IMR-90 (cell line): ENCODE measurements around the gene KAZN. TPM values are rescaled to one million over a fixed set of nuclear protein-coding genes. Genes with fewer than 3 reads are reported as not detected.

ENCODE experiments used
- ATAC-seq: fragments of 200-7000 bp; cut with Tn5 transposase; 2 replicates; pipeline ENCODE4 v1.9.1; 2020; ENCODE audit warnings: low read depth, mild to moderate bottlenecking, moderate library complexity
- BruUV-seq: library from RNA; stranded (reverse); fragments of 400-500 nt; replicated peaks from 2 replicates; lab custom pipeline; 2021; lab: Mats Ljungman, UMichigan
- CTCF ChIA-PET: fragments of 300-600 bp; formaldehyde crosslinking; extraction: SDS; loops from one replicate; lab custom pipeline; 2021; ENCODE audit warnings: antibody characterized with exemption; lab: Yijun Ruan, JAX
- POLR2A ChIA-PET: fragments of 300-600 bp; sonication (Branson Sonifier 250); formaldehyde crosslinking; loops from one replicate; lab custom pipeline; 2022; ENCODE audit warnings: antibody characterized with exemption; ENCODE audit not compliant: unreplicated experiment; lab: Charles Lee
- DNase-seq: peaks from one replicate; pipeline ENCODE4 v3.0.0; 2013
- H2AFZ ChIP-seq: replicated peaks from 2 replicates; pipeline ENCODE3; 2013; ENCODE audit warnings: low read length, mild to moderate bottlenecking; ENCODE audit not compliant: poor library complexity
- H2AK5ac ChIP-seq: 2 replicates; pipeline ENCODE4 v1.6.1; 2013; ENCODE audit warnings: low read depth, low read length, inconsistent platforms
- H2AK9ac ChIP-seq: replicated peaks from 2 replicates; pipeline ENCODE3; 2013; ENCODE audit warnings: mild to moderate bottlenecking, low read depth, low read length, moderate library complexity; ENCODE audit not compliant: poor library complexity
- H2BK120ac ChIP-seq: 2 replicates; pipeline ENCODE4 v1.6.1; 2013; ENCODE audit warnings: low read depth, low read length, inconsistent platforms
- H2BK15ac ChIP-seq: 3 replicates; pipeline ENCODE4 v1.6.1; 2013; ENCODE audit warnings: low read depth, low read length, inconsistent platforms
- H2BK20ac ChIP-seq: 2 replicates; pipeline ENCODE4 v1.6.1; 2013; ENCODE audit warnings: low read depth, mild to moderate bottlenecking, inconsistent platforms, low read length, moderate library complexity
- H2BK5ac ChIP-seq: 2 replicates; pipeline ENCODE4 v1.6.1; 2013; ENCODE audit warnings: mild to moderate bottlenecking, low read depth, low read length, inconsistent platforms; ENCODE audit not compliant: poor library complexity, severe bottlenecking
- H3K14ac ChIP-seq: replicated peaks from 2 replicates; pipeline ENCODE4 v1.6.1; 2013; ENCODE audit warnings: low read depth, low read length, inconsistent platforms
- H3K18ac ChIP-seq: 2 replicates; pipeline ENCODE4 v1.6.1; 2013; ENCODE audit warnings: low read depth, low read length, control low read depth
- H3K23ac ChIP-seq: 2 replicates; pipeline ENCODE4 v1.6.1; 2013; ENCODE audit warnings: low read depth, low read length, inconsistent platforms
- H3K27ac ChIP-seq: 2 replicates; pipeline ENCODE4 v1.5.1; 2013; ENCODE audit warnings: mild to moderate bottlenecking, control low read depth, low read length; ENCODE audit not compliant: insufficient read depth
- H3K27me3 ChIP-seq: 2 replicates; pipeline ENCODE4 v1.6.1; 2013; ENCODE audit warnings: low read length; ENCODE audit not compliant: control insufficient read depth, insufficient read depth
- H3K36me3 ChIP-seq: 2 replicates; pipeline ENCODE4 v1.6.1; 2013; ENCODE audit warnings: low read length, mixed read lengths; ENCODE audit not compliant: control insufficient read depth, insufficient read depth
- H3K4ac ChIP-seq: 2 replicates; pipeline ENCODE4 v1.6.1; 2013; ENCODE audit warnings: low read depth, low read length, inconsistent platforms
- H3K4me1 ChIP-seq: 2 replicates; pipeline ENCODE4 v1.6.1; 2013; ENCODE audit warnings: low read length, mixed read lengths; ENCODE audit not compliant: control insufficient read depth, insufficient read depth
- H3K4me2 ChIP-seq: 2 replicates; pipeline ENCODE4 v1.6.1; 2013; ENCODE audit warnings: low read depth, mild to moderate bottlenecking, control low read depth, low read length, moderate library complexity
- H3K4me3 ChIP-seq: 2 replicates; pipeline ENCODE4 v1.5.1; 2013; ENCODE audit warnings: low read depth, mild to moderate bottlenecking, control low read depth, low read length, moderate library complexity; ENCODE audit not compliant: insufficient read depth
- H3K56ac ChIP-seq: 2 replicates; pipeline ENCODE4 v1.6.1; 2013; ENCODE audit warnings: low read length, inconsistent platforms; ENCODE audit not compliant: insufficient read depth; ENCODE audit errors: extremely low read depth
- H3K79me1 ChIP-seq, 2 experiments: 2 replicates each; pipeline ENCODE4 v1.6.1; 2013; ENCODE audit warnings: low read length in 2 of 2, inconsistent platforms in 1 of 2, low read depth in 1 of 2
- H3K9ac ChIP-seq: 2 replicates; pipeline ENCODE4 v1.6.1; 2013; ENCODE audit warnings: low read depth, low read length, control low read depth
- H3K9me1 ChIP-seq: 2 replicates; pipeline ENCODE4 v1.6.1; 2013; ENCODE audit warnings: low read length, inconsistent platforms; ENCODE audit not compliant: insufficient read depth
- H3K9me3 ChIP-seq: 2 replicates; pipeline ENCODE4 v1.6.1; 2013; ENCODE audit warnings: low read length; ENCODE audit not compliant: control insufficient read depth, insufficient read depth
- H4K20me1 ChIP-seq: 2 replicates; pipeline ENCODE4 v1.6.1; 2013; ENCODE audit warnings: low read length, inconsistent platforms; ENCODE audit not compliant: insufficient read depth
- H4K5ac ChIP-seq: 2 replicates; pipeline ENCODE4 v1.6.1; 2013; ENCODE audit warnings: mild to moderate bottlenecking, low read depth, low read length, control low read depth
- H4K8ac ChIP-seq, 2 experiments: 2 replicates each; pipeline ENCODE4 v1.6.1; 2013; ENCODE audit warnings: low read depth in 2 of 2, low read length in 2 of 2, control low read depth in 1 of 2, inconsistent platforms in 1 of 2
- H4K91ac ChIP-seq: 2 replicates; pipeline ENCODE4 v1.6.1; 2013; ENCODE audit warnings: low read depth, low read length, inconsistent platforms; ENCODE audit not compliant: insufficient read depth
- FOS ChIP-seq: fragments of 150-350 bp; IDR thresholded peaks from 2 replicates; pipeline ENCODE4 v1.6.1; 2016; ENCODE audit warnings: low read depth, low read length
- MAFK ChIP-seq: IDR thresholded peaks from 2 replicates; pipeline ENCODE4 v1.6.1; 2012; ENCODE audit warnings: low read depth, low read length, improper control_type of control experiment
- MXI1 ChIP-seq: IDR thresholded peaks from 2 replicates; pipeline ENCODE4 v1.6.1; 2012; ENCODE audit warnings: low read depth, mild to moderate bottlenecking, low read length, moderate library complexity, borderline replicate concordance
- RFX5 ChIP-seq: IDR thresholded peaks from 2 replicates; pipeline ENCODE4 v1.8.0; 2012; ENCODE audit warnings: low read depth, mild to moderate bottlenecking, low read length, moderate library complexity
- WGBS, 2 experiments: methylation state at CpG; one replicate each; pipeline versions ENCODE4 v1.1.5 to v1.1.7; 2013; ENCODE audit warnings: missing lambda C conversion rate in 2 of 2; ENCODE audit not compliant: insufficient read length in 1 of 2; ENCODE audit errors: extremely low coverage in 2 of 2; 5-methylcytosine and 5-hydroxymethylcytosine counted together
- dilution Hi-C: fragments of 300-500 bp; cut with HindIII; formaldehyde crosslinking; loops from one replicate; pipeline ENCODE4 v1.14.3; 2018; ENCODE audit warnings: low sequenced_read_pairs; ENCODE audit not compliant: unreplicated experiment
- in situ Hi-C: fragments of 300-500 bp; cut with MboI; formaldehyde crosslinking; loops from 3 replicates; pipeline ENCODE4 v1.14.3; 2019; ENCODE audit warnings: low sequenced_read_pairs, inconsistent platforms, mixed read lengths
- intact Hi-C: fragments of 100-400 bp; cut with micrococcal nuclease; formaldehyde crosslinking; loops from 2 replicates; pipeline ENCODE4 v1.10.0; 2022
- polyA plus RNA-seq, 3 experiments: library from polyadenylated mRNA; depleted of rRNA; stranded (reverse); fragments of >200 nt; gene quantifications; 2 replicates each; pipeline ENCODE4 v1.2.3, GENCODE V29; 2012; ENCODE audit warnings: low replicate concordance in 1 of 3
- total RNA-seq: library from RNA; depleted of rRNA; stranded (reverse); fragments of >200 nt; gene quantifications from 2 replicates; pipeline ENCODE4 v1.2.3, GENCODE V29; 2012

The KAZN gene
- total and polyA plus RNA-seq, 2 of the 4 experiments (the other 2 are of a cell fraction): 5.2 to 10.5 TPM

- Histone ChIP-seq H3K14ac (no peak overlapping the region), H4K5ac (no peak overlapping the region), H3K4ac (no peak overlapping the region), H2BK15ac (no peak overlapping the region), H2AK5ac (no peak overlapping the region), H3K56ac (no peak overlapping the region), H3K4me1 (peaks cover 3% of the 10 kb centered on the region; the same call in 1 of the 2 replicates), H3K4me2 (0 out of 2 replicates have a peak overlapping the region, but pooled peaks have one; percentile 42), H4K20me1 (no peaks in the 10 kb centered on the region; the same call in 1 of the 2 replicates), H3K79me1 (no peaks in the 10 kb centered on the region), H3K9me1 (no peaks in the 10 kb centered on the region), H2BK120ac (no peak overlapping the region), H3K9me3 (no peaks in the 10 kb centered on the region; the same call in 1 of the 2 replicates), H2AK9ac (no peak overlapping the region), H3K9ac (no peak overlapping the region), H3K23ac (no peak overlapping the region), H3K36me3 (no peaks in the 10 kb centered on the region), H2BK5ac (no peak overlapping the region), H2BK20ac (no peak overlapping the region), H3K27me3 (peaks cover 4% of the 10 kb centered on the region), H4K8ac (no peak overlapping the region), H3K27ac (no peak overlapping the region), H4K91ac (no peak overlapping the region), H2AFZ (no peak overlapping the region), H3K4me3 (no peak overlapping the region), H3K18ac (no peak overlapping the region; the same call in 1 of the 2 replicates)
- peak; percentile 35; the same call in 1 of the 2 replicates for ATAC-seq
- ChIA-PET POLR2A (no interaction called here), CTCF (no interaction called here)
- no peak for TF ChIP-seq MXI1
- no peak for TF ChIP-seq RFX5
- no peak for TF ChIP-seq FOS
- TF ChIP-seq MAFK: no peak
- dilution Hi-C loops (no loop called here), in situ Hi-C loops (no loop called here), intact Hi-C loops (no loop called here)
- no peak for DNase-seq
- no TSS peak for BruUV-seq
- WGBS, 2 experiments: no CpG with 5 or more reads among the region's 2 CpGs
Observed at GRCh38 chr1:14757286-14757625, 158.8 kb downstream of the KAZN start.
